ENCODE data around the gene GMPPA. TPM values are rescaled to one million over a fixed set of nuclear protein-coding genes. Genes with fewer than 3 reads are reported as not detected.

Gene GMPPA
- total RNA-seq, 1 donor from 2014 or later, result 34.1 TPM

- Histone ChIP-seq H3K4me3 (ENCODE audit: low read depth, low read length) (no peak overlapping the region), H3K27me3 (ENCODE audit: control insufficient read depth, insufficient read depth, low read length) (peaks cover 60% of the 10 kb centered on the region), H3K36me3 (ENCODE audit: control insufficient read depth, insufficient read depth, low read length) (no peaks in the 10 kb centered on the region)
- DNase-seq (ENCODE audit: low read depth), result no peak
- no peak for TF ChIP-seq CTCF (IDR thresholded peaks at IDR 0.05; ENCODE audit: insufficient read depth, low read length, poor library complexity, severe bottlenecking)
Observed at GRCh38 chr2:219486380-219486959, 12.2 kb upstream of the GMPPA start.

- Histone ChIP-seq H3K36me3 (ENCODE audit: control insufficient read depth, insufficient read depth, low read length) (no peaks in the 10 kb centered on the region), H3K4me3 (ENCODE audit: low read depth, low read length) (no peak overlapping the region), H3K27me3 (ENCODE audit: control insufficient read depth, insufficient read depth, low read length) (peaks cover 68% of the 10 kb centered on the region)
- no peak for TF ChIP-seq CTCF (IDR thresholded peaks at IDR 0.05; ENCODE audit: insufficient read depth, low read length, poor library complexity, severe bottlenecking)
- no peak for DNase-seq (ENCODE audit: low read depth)
Observed at GRCh38 chr2:219488149-219488843, 10.4 kb upstream of the GMPPA start.

GRCh38 chr2:219488844-219489194 lies 9.9 kb upstream of the GMPPA start:
- TF ChIP-seq CTCF (IDR thresholded peaks at IDR 0.05; ENCODE audit: insufficient read depth, low read length, poor library complexity, severe bottlenecking), result no peak

GRCh38 chr2:219489315-219489714 lies 9.4 kb upstream of the GMPPA start:
- H3K36me3 ChIP-seq (ENCODE audit: control insufficient read depth, insufficient read depth, low read length), result no peaks in the 10 kb centered on the region
- no peak for DNase-seq (ENCODE audit: low read depth)
- TF ChIP-seq CTCF (IDR thresholded peaks at IDR 0.05; ENCODE audit: insufficient read depth, low read length, poor library complexity, severe bottlenecking), result no peak
- H3K4me3 ChIP-seq (ENCODE audit: low read depth, low read length), result no peak overlapping the region
- H3K27me3 ChIP-seq (ENCODE audit: control insufficient read depth, insufficient read depth, low read length), result peaks cover 68% of the 10 kb centered on the region

More at GRCh38 chr2:219488844-219489194, 9.9 kb upstream of the GMPPA start:
- peaks cover 69% of the 10 kb centered on the region for H3K27me3 ChIP-seq (ENCODE audit: control insufficient read depth, insufficient read depth, low read length)
- H3K36me3 ChIP-seq (ENCODE audit: control insufficient read depth, insufficient read depth, low read length), result no peaks in the 10 kb centered on the region
- no peak for DNase-seq (ENCODE audit: low read depth)
- H3K4me3 ChIP-seq (ENCODE audit: low read depth, low read length), result no peak overlapping the region

GRCh38 chr2:219490186-219490585 lies 8.5 kb upstream of the GMPPA start:
- Histone ChIP-seq H3K36me3 (ENCODE audit: control insufficient read depth, insufficient read depth, low read length) (no peaks in the 10 kb centered on the region), H3K4me3 (ENCODE audit: low read depth, low read length) (no peak overlapping the region), H3K27me3 (ENCODE audit: control insufficient read depth, insufficient read depth, low read length) (peaks cover 68% of the 10 kb centered on the region)
- no peak for DNase-seq (ENCODE audit: low read depth)
- TF ChIP-seq CTCF (IDR thresholded peaks at IDR 0.05; ENCODE audit: insufficient read depth, low read length, poor library complexity, severe bottlenecking), result no peak
